ENCODE data around the gene BCL11B.

BCL11B gene

DNA sequence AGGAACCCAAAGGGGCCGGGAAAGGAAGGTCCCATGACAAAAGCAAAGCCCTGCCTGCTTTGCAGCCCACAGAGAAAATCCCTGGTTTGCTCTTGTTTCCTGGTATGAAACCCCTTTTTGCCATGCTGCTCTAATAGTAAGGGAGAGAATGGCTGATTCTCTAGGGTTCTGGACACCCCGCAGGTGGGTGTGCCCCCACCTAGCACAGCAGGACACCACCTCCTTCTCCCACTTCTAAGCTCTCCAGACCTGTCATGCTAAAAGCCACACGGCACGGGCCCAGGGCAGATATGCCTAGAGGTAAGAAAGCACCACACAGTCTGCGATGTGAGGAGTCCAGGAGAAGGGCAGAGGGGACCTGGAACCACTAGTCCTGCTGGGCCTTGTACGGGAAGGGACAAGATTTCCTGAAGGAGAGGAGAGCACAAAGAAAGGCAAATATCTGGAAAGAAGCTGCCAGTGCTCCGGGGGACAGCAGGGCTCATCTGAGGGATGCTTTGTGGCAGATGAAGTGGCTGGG lies 113.3 kb downstream of the BCL11B start:
- peak; percentile 28 for DNase-seq (ENCODE audit: low spot score)

DNA sequence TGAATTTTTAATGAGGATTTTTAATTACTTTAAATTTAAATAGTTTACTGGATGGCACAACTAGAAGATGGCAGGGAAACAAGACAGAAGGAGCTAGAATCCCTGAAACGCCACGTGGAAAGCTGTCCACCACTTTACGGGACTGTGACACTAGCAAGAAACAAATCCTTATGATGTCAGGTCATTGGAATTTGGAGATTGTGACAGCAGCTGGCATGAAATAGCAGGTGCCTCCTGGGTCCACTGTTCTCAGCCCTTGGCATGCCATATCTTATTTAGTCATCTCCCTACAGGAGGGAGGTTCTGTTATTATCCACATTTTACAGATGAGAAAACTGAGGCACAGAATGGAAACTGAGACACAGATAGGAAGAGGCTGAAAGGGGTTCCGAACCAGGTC lies 113.8 kb downstream of the BCL11B start:
- DNase-seq (ENCODE audit: low spot score): peak; percentile 9

DNA sequence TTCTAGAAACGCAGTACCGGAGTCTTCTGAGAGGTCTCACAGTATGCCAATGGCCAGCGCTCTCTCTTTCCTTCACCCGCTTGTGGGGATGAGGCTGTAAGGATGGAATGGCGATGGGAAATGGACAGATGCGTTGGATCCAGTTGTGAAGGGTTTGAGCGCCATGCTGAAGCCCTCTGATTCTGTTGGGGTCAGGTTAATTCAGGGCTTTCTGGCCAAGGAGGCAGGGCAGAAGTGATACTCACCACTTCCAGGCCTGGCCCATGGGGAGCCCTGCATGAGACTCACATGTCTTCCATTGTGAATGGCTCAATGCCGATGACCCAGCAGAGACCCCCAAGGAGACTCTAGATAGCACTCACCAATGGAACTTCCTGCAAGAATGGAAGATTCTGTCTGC lies 114.3 kb downstream of the BCL11B start:
- peak; percentile 39 for DNase-seq (ENCODE audit: low spot score)

DNA sequence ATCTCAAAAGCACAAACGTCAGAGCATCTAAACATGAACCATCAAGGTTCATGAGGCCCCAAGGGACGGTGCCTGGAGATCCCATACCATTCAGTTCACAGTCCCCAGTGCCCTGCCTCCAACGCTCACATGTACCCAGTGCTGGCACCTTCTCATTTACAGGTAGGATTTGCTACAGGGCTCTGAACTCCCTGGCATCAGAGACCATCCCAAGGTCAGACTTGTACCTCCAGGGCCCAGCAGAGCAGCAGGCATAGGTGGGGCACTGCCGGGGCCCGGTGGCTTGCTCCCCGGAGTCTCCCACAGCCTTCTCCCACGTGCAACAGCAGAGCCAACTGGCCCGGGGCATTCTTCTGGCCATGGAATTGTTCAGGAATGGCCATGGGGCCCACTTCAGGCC lies 114.8 kb downstream of the BCL11B start:
- no peak for DNase-seq (ENCODE audit: low spot score)

DNA sequence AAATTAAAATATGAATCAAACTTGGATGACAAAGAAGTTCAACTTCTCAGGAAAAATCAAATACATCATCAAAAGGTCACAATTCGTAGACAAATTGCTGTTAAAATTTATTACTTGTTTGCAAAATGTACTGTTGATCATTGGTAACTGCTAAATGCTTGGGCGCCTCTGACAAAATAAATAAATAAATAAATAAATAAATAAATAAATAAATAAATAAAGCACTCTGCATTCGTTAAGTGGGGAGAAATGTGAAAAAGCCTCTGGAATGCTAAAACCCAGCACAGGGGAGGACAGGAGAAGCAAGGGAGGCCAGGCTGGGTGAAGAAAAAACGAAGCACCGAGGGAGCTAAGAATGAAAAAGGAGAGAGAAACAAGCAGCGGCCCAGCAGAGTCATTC lies 115.2 kb downstream of the BCL11B start:
- no peak for DNase-seq (ENCODE audit: low spot score)

DNA sequence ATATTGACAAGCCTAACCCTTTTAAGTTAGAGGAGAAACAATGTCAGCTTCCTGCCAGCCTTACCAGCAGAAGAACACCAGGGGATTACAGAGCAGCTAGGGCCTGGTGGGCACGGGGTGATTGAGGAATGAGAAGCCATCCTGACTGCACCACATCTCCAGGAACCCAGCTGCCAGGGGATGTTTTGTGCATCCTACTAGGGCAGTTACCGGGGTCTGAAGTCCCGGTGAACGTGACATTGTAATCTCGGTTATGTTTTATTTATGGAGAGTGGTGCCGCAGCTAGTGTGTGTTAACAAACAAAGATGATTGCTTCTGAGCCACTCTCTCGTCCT lies 115.9 kb downstream of the BCL11B start:
- peak; percentile 11 for DNase-seq (ENCODE audit: low spot score)

DNA sequence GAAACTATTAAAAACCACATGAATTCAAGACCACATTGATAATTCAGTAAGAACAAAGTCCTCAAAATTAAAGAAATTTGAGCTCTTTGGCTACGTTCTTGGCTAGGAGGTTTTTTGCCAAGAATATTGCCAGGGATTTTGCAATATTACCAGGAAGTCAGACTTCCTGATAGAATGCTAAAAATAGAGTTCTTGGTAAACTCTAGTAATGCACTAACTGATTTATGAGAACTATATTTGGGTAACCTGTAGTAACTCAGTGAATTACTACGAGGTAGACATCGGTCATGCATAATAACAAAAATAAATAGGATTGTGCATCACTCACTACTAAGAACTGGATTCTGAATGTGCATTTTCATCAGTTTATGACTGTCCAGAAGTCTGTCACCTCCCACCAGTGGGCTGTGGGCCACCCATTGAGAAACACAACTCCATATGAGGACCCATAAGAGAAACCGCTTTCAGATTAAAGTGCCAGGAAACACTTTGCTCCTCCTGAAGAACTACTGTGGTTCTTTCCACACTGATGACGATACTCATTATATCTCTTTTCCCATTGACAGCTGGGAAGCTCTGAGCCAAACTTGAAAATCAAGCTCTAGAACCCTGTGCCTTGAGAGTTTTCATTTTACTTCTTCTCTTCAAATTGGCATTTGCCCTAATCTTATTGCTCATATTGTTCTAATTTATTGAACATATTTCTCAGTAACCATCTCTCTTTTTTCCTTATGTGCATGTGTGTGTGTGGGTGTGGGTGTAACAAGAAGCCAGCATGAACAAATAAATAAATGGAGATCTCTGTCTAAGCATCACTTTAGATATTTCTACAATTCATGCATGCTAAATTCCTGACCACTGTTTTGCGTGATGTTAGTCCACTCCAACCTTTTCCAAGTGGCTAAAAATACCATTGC lies 116.6 kb downstream of the BCL11B start:
- peak; percentile 12 for DNase-seq (ENCODE audit: low spot score)

DNA sequence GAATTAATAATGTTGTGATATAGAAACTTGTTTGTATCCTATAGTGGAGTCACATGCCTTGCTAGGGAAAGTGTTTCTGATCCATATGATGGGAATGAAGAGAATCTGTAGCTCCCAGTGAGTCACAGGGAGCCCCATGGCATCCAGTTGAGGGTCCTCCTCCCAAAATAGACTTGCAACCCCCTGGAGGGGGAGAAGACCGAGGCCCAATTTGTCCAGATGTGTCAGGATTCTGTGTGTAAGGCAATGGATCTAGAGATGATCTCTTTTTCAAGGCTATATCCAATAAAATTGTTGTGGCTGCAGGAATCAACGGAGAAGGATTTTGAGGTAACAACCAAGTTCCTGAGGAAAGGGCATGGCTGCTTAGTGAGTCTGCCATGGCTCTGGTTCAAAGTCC lies 121.8 kb downstream of the BCL11B start:
- DNase-seq (ENCODE audit: low spot score): no peak

DNA sequence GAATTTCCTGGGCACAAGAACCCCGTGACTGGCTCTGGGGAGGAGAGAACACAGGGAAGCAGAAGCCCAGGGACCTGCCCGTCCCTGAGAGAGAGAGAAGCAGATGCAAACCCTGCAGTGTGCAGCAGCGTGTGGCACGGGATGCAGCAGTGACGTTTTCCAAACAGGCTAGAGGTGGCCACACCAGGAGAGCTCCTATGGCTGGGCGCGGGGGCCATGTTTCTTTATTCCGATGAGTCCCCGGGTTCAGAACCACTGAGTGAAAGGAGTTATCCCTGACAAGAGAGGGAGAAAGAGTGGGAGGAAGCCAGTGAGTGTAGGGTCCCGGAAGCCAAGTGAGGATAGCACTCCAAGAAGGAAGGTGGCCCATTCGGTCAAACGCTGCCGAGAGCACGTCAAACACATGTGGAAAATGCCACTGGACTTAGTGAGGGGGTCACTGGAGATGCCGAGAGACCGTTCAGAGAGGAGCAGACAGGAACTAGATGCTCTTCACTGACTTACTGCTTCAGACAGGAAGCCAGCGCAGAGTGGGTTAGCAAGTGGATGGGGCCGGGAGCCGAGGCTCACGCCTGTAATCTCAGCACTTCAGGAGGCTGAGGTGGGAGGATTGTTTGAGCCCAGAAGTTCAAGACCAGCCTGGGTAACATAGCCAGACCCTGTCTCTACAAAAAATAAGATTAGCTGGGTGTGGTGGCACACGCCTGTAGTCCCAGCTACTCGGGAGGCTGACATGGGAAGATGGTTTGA lies 123.0 kb downstream of the BCL11B start:
- DNase-seq (ENCODE audit: low spot score): peak; percentile 34

DNA sequence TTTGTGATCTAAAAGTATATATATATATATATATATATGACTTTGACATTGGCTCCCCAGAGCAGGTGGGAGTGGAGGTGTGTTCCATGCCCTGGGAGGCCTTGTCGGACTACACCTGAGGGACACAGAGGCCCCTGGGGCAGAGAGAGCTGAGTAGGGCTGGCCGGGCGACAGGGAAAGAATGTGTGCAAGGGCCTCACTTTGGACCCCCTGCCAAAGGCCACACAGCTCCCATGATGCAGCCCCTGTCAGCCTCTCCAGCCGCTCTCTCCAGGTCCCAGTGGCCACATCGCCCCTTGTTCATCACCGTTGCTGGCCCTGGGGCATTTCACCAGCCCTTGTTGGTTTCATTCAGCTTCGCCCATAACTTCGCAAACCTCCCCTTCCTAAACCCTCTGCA lies 123.9 kb downstream of the BCL11B start:
- DNase-seq (ENCODE audit: low spot score): no peak

DNA sequence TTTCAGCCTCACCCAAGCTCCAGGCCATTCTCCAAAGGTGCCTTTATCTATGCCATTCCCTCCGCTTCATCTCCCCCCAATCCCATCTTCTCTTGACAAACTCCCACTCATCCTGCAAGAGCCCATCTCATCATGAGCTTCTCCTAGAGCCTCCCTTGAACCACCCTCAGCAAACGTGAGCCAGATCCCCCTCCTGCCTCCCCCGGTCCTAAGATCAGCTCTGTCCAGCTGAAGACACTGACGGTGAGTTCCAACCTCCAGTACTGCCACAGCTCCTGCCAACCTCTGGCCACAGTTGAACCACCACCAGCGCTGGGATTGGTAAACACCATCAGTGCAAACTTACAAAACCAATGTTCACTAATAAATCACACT lies 124.6 kb downstream of the BCL11B start:
- DNase-seq (ENCODE audit: low spot score): no peak

DNA sequence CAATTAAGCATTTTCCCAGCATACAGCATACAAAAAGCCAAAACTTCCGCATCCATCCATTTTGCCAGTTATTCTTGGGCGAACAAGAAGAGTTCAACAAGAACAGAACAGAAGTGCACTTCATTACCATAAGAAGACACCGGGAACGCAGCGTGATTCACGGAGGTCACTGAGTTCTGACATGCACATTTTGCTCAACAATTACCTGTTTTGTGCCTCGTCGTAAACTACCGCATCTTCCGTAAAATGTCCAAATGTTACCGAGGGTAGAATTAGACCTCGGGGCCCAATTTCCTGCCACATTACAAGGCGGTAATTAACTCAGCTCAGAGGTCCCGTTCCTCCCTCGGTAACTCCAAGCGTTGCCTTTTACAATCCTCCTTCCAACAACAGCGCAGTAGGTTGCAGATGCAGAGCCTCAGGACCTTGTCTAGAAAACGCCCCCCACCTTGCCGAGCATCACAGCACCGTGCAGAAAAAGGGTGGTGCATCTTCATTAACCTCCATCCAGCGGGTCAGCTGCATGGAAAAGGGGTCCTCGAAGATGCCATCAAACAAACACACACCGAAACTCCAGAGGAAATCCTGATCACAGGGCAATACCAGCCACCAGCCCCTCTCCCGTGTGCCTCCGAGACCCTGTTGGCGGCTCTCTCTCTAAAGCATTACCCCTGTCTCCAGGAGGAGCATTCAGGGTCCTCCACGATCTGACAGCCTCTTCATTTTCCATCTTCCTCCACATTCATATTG lies 125.2 kb downstream of the BCL11B start:
- peak; percentile 24 for DNase-seq (ENCODE audit: low spot score)

DNA sequence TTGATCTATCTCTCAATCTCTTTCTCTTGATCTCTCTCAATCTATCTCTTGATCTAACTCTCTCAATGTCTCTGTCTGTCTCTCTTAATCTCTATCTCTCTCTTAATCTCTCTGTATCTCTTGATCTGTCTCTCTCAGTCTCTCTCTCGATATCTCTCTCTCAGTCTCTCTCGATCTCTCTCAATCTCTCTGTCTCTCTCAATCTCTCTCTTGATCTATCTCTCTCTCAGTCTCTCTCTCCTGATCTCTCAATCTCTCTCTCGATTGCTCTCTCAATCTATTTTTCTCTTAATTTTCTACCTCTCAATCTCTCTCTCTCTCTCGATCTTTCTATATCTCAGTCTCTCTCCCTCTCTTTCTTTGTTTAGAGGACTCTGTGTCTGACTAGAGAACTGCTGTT lies 126.7 kb downstream of the BCL11B start:
- no peak for DNase-seq (ENCODE audit: low spot score)

DNA sequence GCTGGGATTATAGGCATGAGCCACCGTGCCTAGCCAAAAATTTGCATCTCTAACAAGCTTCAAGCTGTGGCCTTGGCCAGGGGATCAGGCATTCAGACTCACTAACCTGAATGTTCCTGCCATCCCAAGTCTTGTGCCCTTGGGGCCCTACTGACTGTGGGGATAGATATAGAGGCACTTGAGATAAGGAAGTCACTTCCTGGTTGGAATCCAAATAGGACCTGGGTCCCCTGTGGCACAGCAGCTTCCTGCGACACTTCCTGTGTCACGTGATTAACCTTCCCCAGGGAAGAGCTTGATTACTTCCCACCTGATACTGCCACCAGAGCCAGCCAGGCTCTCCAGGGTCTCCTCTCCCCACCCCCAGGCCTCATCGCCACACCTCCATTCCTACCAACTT lies 128.2 kb downstream of the BCL11B start:
- DNase-seq (ENCODE audit: low spot score): no peak

DNA sequence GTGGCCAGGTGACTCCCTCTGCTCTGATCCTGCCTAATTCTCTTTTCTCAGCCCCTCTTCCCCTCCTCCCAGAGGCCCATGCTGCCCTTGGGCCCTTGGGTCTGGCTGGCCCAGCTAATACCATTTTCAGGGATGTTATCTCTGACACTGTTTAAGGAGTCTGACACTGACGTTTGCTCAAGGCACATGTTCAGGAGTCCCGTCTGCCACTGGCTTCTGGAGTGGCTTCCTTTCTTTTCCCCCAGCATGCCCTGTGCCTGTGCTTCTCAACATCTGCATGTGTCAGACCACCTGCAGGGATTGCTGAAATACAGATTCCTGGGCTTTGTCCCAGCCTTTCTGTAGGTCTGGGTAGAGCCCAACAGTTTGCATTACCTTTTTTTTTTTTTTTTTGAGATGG lies 128.9 kb downstream of the BCL11B start:
- no peak for DNase-seq (ENCODE audit: low spot score)

DNA sequence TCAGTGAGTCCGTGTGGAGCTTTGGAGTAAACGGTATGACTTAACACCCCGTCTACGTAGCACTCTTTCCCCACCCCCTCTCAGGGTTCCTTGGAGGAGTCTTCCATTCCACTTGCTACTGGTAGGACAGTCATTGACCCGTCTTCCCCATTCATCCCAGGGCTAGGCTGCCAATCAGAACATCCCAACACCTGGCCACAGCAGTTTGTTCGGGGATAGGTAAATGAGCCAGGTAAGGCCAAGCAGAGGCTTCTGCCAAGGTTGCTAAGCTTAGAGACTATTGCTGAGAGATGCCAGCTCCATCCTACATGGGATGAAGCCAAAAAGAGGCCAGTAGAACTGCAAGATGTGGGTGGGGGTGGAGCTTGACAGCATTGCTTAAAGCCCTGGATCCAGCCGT lies 130.8 kb downstream of the BCL11B start:
- DNase-seq (ENCODE audit: low spot score): no peak

DNA sequence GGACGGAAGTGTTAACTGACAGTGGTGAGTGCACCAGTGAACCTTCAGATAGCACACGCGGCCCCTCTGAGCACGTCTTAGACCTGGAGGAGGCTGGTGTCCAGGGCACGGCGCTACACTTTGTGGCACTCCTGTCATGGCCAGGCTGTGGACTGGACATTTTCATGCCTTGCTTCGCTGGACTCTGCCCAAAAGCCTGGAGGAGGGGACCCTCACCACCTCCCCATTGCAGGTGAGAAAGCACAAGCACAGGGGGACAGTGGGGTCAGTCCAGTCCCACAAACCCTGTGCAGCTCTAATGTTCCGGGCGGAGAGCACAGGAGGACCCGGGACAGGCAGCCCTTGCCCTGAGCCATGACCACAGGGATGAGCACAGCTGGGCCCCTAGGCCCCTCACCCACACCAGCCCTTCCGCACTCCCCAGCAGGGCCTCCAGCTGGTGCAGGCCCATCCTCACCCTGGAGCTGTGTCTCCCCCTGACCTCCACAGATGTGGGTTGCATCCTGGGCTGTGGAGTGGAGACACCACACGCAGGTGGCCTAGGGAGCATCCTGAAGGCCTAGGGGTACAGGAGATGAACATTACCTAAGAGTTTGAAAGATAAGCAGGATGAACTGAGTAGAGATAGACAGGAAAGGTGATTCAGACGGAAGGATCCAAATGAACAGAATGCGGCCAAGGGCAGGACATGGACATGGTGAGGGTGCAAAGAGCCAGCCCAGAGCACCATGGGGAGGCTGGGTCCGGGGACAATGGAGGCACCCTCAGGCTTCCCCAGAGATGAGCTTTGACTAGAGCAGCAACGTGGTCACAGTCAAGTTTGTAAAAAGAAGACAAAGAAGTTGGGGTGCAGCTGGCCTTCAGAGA lies 132.8 kb downstream of the BCL11B start:
- DNase-seq (ENCODE audit: low spot score): peak; percentile 31

DNA sequence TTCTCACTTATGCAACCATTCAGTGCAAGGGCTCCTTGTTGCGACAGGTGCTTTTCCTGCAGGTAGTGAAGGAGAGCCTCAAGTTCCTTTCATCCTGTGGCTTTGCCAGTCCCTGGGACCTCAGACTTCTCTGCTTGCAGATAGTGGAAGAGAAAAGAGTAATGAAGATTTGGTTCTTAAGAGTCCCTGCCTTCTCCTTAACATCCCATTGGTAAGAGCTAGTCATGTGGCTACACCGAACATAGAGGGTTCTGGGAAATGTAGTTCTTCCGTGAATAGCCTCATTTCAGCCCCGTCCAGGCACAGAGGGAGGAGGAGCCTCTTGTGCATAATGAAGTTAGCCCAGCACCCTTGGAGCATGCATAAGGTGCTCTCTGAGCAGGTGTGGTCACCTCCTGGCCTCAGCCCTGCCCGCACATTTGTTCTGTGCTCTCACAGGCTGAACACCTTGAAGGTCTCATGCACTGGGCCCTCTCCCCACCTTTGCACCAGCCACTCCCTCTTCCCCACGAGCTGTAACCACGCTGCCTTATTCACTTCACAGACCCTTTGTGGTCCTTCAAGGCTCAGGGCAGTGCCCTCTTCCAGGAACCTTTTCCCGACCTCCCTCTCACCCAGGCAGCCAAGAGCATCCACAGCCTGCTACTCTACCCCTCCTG lies 134.0 kb downstream of the BCL11B start:
- DNase-seq (ENCODE audit: low spot score): peak; percentile 39

DNA sequence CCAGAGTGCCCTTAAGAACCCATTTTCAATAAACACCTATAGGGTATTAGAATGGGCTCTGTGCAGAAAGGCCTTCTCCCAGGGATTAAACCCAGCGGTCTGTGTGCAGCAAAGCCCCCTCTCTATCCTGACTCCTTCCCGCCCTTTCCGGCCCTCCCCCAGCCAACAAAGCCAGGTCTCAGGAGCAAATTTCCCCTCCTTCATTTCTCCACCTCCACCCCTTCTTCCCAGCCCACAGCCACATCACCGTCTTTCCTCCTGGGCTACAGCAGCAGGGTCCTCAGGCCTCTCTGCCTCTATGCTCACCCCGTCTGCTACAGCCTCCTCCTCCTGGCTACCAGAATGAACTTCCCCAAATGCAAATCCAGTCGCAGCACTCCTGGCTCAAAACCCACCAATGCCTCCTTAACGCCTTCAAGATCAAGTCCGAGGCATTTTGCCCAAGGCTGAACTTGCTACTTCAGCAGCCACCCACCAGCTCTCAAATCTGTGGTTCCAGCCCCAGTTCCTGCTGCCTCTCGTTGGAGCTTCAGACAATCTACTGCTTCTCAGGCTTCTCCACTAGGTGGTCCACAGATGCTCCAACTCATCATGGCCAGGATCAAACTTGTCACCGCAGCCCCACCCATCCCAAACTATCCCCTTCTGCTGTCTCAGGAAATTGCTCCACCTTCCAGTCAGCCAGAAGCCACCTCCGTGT lies 134.8 kb downstream of the BCL11B start:
- peak; percentile 40 for DNase-seq (ENCODE audit: low spot score)

DNA sequence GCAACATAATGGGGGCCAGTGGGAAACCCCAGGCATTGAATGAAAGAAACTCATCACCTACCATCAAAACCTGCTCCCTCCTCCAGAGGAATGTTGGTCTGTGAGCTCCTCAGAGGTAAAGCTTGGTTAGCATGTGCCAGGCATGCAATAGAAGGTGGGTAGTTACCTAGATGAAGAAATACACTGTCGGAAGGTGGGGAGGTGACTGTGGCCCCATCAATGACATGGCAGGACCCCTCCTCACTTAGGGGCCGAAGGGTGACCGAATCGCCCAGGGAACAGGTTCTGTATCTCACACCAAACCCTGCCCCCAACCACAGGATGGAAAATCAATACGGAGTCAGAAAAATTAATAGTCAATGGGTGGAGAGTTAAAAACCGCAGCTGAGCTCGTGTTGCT lies 135.6 kb downstream of the BCL11B start:
- no peak for DNase-seq (ENCODE audit: low spot score)

DNA sequence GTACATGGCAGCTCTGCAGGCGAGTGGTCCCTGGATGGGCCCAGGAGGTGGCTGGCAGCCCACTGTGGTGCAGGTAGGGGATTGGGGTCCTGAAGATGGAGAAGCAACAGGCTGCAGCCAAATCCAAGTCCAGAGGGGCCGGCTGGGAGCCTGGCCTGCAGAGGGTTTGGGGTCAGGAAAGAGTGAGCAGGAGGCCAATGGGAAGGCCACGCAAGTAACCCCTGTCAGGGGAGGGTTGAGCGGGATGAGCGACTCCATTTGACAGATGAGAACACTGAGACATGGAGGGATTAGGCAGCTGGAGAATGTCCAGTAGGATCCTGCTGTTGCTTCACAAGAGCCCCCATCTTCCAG lies 136.0 kb downstream of the BCL11B start:
- peak; percentile 37 for DNase-seq (ENCODE audit: low spot score)
